ENCODE data around the gene GNPNAT1.

- TF ChIP-seq CTCF (IDR thresholded peaks at IDR 0.05) (no peak), POLR2A (IDR thresholded peaks at IDR 0.05) (no peak)
Measured at GRCh38 chr14:52759145-52759544, 32.3 kb downstream of the GNPNAT1 start.
